HG02759 (cell line): ENCODE results near the gene RHOT1.
"Not testable (repeated sequence)": the region's sequence is repeated elsewhere in the genome, so short reads cannot be mapped to it uniquely, and the experiment has no call there.

Source experiments
- ATAC-seq: cut with Tn5 transposase; IDR thresholded peaks from one replicate; pipeline ENCODE4 v1.9.1; 2021; ENCODE audit warnings: mild to moderate bottlenecking, moderate library complexity; ENCODE audit not compliant: unreplicated experiment

Gene RHOT1

GRCh38 chr17:32222621-32223020 is 80.3 kb downstream of the RHOT1 start:
- no peak for ATAC-seq

GRCh38 chr17:32223703-32224102 is 81.4 kb downstream of the RHOT1 start:
- no peak for ATAC-seq

DNA sequence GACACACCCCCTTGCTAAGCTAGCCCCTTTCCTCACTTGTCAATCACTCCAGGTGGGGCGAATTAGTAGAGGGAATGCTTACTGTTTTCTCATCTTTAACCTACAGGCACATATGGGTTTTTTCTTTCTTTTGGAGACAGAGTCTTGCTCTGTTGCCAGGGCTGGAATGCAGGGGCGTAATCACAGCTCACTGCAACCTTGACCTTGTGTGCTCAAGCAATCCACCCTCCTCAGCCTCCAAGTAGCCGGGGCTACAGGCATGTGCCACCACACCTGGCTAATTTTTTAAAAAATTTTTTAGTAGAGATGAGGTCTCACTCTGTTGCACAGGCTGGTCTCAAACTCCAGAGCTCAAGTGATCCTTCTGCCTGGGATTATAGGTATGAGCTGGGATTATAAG is 84.6 kb downstream of the RHOT1 start:
- no peak for ATAC-seq

- no peak for ATAC-seq
Measured at GRCh38 chr17:32227910-32228309, 85.6 kb downstream of the RHOT1 start.

- ATAC-seq = no peak
Measured at GRCh38 chr17:32235588-32235987, 93.3 kb downstream of the RHOT1 start.

DNA sequence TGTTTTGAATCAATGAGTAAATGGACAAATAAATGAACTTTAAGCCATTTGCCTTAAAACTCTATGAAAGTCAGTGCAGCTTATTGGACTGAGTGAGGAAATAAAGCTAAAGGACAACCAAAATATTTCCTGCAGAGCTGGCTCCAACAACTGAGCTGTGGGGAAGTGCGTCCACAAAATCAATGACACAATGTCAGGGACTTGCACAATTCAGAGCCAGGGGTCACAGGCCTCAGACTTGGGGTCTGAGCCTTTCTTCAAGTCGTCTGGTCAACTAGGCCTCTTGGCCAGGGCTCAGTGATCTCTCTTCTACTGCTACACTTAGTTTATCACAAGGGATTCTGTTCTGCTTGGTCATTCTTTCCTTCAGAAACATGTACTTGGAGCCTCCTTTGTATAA is 97.2 kb downstream of the RHOT1 start:
- no peak for ATAC-seq

- no peak for ATAC-seq
Measured at GRCh38 chr17:32240750-32241149, 98.4 kb downstream of the RHOT1 start.

DNA sequence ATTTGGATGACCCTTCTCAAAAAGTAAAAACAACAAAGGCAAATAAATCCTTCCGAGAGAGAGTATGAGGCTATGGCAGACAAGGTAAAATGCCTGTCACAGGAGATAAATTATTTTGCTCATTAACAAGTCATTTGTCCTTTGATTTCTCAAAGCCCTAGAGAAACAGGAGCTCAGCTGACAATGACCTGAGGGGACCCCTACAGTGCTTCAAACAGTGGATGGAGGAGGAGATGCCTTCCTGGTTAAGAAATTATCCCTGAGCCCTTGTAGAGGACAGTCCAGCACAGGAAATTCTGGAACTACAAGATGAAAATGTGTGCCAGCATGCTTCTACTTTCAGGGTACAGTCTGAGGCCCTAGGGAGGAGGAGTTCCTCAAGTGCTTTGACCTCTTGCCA is 99.3 kb downstream of the RHOT1 start:
- no peak for ATAC-seq

DNA sequence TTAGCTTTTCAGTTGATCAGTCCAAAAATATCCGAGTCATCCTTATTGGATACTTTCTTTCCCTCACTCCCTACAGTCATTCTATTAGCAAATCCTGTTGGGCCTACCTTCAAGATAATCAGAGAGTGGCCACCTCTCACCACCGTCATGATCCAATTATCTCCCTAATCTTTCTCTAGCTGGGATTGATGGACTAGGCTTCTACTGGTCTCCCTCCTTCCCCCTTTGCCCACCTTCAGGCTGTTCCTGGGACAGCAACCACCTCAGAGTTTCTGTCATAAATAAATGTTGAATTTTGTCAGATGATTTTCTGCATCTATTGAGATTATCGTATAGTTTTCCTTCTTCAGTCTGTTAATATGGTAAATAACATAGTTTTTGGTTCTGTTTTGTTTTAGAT is 107.2 kb downstream of the RHOT1 start:
- ATAC-seq = no peak

GRCh38 chr17:32253117-32253611 is 110.9 kb downstream of the RHOT1 start:
- no peak for ATAC-seq

- ATAC-seq = no peak
Measured at GRCh38 chr17:32256012-32256700, 113.9 kb downstream of the RHOT1 start.

GRCh38 chr17:32256701-32257019 is 114.4 kb downstream of the RHOT1 start:
- no peak for ATAC-seq

- ATAC-seq = no peak
Measured at GRCh38 chr17:32258383-32259140, 116.3 kb downstream of the RHOT1 start.

DNA sequence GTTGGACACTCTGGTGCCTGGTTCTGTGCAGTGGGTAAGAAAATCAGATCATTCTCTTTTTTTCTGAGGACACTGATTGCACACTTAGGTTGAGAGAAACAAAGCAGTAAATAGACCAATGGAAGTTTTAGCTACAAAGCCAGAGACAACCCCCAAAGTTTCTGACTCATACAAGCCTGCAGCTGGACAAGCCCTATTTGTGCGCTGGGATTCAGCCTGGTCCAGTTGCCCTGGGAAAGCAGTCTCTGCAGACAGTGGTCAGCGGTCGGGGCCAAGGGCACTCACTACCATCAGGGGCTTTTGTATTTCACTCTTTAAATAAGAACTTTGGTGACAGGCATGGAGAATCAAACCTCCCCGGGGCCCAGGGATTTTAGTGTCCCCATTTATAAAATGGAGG is 117.3 kb downstream of the RHOT1 start:
- ATAC-seq = no peak

DNA sequence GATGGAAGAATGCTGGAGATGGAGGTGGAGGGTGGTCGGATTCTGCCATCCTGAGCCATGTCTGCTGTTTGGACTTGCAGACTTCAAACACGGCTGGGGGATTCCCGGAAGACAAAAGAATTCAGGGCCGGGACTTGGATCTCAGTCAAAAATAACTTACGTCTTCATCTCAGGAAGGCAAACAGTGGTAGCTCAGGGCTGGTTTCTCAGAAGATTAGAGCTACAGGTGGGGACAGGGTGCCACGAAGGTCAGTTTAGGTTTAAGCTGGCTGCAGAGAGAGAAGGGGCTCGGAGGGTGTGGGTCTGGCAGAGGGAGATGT is 119.1 kb downstream of the RHOT1 start:
- no peak for ATAC-seq

GRCh38 chr17:32261936-32262510 is 119.7 kb downstream of the RHOT1 start:
- ATAC-seq = no peak

DNA sequence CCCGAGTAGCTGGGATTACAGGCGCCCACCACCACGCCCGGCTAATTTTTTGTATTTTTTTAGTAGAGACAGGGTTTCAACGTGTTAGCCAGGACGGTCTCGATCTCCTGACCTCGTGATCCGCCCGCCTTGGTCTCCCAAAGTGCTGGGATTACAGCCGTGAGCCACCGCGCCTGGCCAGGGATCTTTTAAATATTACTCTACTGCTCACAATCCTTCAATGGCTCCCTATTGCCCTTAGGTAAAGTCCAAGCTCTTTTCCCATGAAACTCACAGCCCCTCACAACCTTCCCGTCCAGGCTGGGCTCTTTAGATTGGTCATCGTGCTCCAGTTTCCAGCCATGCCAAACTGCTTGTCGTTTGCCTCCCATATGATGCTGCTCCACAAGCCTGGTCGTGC is 121.2 kb downstream of the RHOT1 start:
- ATAC-seq = not testable (repeated sequence)

DNA sequence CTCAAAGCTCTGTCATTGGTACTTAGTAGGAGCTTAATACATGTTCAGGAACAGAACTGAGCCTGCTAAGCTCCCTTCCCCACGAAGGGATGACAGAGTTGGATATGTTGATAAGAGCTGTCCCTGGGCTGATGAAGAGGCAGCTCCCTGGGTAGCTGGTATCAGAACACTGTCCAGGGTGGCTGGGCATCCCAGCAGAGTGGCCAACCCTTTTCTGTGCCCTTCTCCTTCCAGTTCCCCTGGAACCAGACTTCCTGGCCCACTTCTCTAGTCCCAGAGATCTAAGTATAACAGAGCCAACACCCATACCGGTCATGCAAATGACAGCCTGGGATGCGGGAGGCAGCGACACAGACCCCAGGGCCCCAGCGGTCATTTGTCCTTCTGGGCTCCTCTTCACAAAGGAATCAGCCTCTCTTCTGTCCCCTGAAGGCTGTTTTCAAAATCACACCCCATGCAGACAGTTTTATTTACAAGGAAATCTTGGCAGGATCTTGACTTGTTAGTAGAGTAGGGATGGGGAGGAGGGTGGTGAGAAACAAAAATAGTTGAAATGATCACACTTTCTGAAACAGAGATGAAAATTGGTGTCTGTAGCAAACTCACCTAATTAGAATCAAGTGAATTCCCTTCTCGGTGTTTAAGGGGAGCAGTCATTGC is 122.0 kb downstream of the RHOT1 start:
- no peak for ATAC-seq

GRCh38 chr17:32264823-32265191 is 122.5 kb downstream of the RHOT1 start:
- no peak for ATAC-seq

DNA sequence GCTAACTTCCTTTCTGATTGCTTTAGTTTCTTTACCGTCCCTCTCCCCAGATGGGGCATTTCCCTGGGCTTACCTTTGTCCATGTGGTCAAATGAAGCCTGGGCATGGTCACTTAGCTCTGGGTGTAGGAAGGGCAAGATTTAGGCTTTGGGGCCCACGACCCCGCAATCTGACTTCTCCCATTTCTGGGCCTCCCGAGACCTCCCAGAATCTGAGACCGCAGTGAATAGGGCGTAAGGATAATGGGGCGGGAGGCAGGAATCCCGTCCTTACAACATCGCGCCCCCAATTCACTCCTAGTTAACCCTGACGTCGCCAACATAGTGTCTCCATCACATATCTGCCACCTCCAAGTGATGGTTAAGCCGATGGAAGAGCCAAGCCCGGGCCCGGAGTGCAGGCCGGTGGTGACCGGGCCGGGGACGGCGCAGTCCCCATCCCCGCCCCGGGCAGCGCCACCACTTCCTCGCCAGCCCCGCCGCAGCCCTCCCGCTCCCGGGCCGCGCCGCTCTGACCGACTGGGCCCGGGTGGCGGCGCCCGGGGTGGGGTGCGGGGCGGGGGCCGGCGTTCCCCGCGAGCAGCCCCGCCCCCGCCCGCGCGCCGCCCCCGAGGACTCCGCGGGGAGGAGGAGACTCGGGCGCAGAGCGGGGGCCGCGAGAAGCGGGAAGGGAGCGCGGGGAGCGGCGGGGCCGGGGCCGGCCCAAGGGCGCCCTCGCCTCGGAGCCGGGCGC is 123.1 kb downstream of the RHOT1 start, which contains the start of gene RHBDL3:
Gene RHBDL3 (plus strand): TSS at position 641 of the 732 bp plus-strand sequence. CDS start 358 bp downstream, outside the sequence.
- no peak for ATAC-seq

GRCh38 chr17:32266051-32266388 is 123.7 kb downstream of the RHOT1 start:
- no peak for ATAC-seq
